ENCODE data around the gene ABCA13. TPM values are rescaled to one million over a fixed set of nuclear protein-coding genes. Genes with fewer than 3 reads are reported as not detected.
"Not testable (repeated sequence)": the region's sequence is repeated elsewhere in the genome, so short reads cannot be mapped to it uniquely, and the experiment has no call there.

Gene ABCA13
- total RNA-seq, 1 donor = 0.21 TPM

DNA sequence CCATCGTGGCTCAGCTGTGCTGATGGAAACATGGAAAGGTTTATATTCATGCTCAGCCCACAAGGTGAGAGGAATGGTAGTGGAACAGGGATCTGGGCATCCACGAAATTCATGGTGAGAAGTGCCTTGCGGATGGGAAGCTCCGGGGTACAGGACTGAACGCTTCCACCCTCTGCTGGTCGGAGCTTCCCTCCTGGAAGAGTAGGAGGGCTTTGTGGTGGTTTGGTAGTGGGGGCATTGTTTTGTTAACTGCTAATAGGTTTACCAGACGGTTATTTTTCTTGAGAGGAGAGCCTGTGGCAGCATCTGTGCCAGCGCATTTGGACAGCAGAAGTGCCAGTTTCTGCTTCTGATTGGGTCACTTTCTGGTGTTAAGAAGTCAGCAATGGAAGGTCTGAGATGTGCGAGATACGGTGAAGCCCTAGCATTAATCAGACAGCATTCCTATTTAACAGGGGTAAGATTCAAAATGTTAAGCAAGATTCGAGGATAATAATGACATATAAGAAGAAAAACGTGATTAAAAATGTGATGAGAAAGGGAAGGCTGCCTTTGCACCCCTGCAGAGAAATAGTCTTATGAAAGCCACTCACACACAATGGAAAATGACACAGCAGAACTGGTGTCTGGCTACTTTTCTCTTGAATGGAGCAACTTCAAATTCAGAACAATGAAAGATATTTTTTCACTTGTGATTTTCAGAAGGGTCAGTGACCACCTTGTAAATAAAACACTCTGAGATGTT, 17.7 kb downstream of the ABCA13 start:
- Histone ChIP-seq H3K4me3 (ENCODE audit: low read length) (no peak overlapping the region), H3K27me3 (ENCODE audit: insufficient read depth, low read length) (peaks cover 6% of the 10 kb centered on the region), H3K4me1 (ENCODE audit: insufficient read depth, low read length) (no peaks in the 10 kb centered on the region), H3K9me3 (ENCODE audit: low read depth, low read length) (peaks cover 4% of the 10 kb centered on the region)

DNA sequence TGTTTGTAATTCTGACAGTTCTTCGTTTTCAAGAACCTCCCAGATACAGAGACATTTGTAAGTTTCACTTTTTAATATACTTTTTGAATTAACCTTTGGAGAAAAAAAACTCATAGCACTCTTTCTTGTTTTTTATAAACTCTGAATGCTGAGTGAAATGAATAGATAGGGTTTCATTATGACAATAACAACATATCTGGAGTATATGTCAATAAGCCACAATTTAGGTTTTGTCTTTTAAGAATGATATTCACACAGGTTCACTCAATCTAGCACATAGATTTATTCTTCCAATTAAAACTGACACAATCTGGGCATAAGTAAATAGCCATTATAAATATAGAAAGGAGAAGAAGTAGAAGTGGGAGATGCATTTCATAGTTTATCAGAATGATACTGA, 21.7 kb downstream of the ABCA13 start:
- Histone ChIP-seq H3K9me3 (ENCODE audit: low read depth, low read length) (peaks cover 1% of the 10 kb centered on the region), H3K27me3 (ENCODE audit: insufficient read depth, low read length) (peaks cover 3% of the 10 kb centered on the region), H3K4me3 (ENCODE audit: low read length) (no peak overlapping the region), H3K4me1 (ENCODE audit: insufficient read depth, low read length) (no peaks in the 10 kb centered on the region)

DNA sequence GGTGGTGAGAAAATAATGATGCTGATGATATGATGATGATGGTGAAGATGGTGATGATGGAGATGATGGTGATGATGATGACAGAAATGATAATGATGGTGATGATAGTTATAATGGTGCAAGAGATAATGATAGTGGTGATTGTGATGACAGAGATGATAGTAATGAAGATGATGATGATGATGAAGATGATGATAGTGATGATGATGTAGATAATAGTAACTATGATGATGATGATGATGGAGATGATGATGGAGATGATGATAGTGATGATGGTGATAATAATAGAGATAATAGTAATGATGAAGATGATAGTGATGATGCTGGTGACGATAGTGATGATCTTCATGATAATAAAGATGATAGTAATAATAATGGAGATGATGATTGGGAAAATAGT, 22.2 kb downstream of the ABCA13 start:
- no peaks in the 10 kb centered on the region for H3K9me3 ChIP-seq (ENCODE audit: low read depth, low read length)
- H3K4me1 ChIP-seq (ENCODE audit: insufficient read depth, low read length) = no peaks in the 10 kb centered on the region
- no peaks in the 10 kb centered on the region for H3K27me3 ChIP-seq (ENCODE audit: insufficient read depth, low read length)
- no peak overlapping the region for H3K4me3 ChIP-seq (ENCODE audit: low read length)

DNA sequence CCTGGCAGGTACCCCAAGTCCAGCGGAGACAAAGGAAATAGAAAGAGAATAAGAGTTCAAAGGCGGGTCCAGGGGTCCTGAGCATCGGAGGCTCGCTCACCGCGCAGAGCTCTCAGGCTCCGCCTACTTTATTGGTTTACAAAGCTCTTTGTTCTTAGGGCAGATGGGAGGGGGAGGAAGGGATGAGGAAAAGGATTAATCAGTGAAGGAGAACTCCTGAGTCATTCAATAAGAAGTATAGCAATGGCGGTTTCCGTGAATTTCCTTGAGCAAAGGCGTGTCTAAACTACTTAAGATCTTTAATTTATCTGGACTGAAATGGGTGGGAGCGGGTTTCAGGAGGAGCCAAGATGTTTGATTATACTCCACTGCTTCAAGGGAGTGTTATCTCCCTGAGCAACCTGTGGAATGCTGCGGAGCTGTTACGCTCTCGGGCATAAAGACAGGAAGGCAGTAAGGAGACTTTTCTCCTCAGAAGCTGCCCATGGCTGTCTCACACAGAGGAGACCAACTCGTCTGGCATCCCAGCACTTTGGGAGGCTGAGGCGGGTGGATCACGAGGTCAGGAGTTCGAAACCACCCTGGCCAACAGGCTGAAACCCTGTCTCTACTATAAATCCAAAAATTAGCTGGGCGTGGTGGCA, 29.8 kb downstream of the ABCA13 start:
- not testable (repeated sequence) for H3K4me3 ChIP-seq (ENCODE audit: low read length); H3K4me1 ChIP-seq (ENCODE audit: insufficient read depth, low read length); H3K9me3 ChIP-seq (ENCODE audit: low read depth, low read length); H3K27me3 ChIP-seq (ENCODE audit: insufficient read depth, low read length)

DNA sequence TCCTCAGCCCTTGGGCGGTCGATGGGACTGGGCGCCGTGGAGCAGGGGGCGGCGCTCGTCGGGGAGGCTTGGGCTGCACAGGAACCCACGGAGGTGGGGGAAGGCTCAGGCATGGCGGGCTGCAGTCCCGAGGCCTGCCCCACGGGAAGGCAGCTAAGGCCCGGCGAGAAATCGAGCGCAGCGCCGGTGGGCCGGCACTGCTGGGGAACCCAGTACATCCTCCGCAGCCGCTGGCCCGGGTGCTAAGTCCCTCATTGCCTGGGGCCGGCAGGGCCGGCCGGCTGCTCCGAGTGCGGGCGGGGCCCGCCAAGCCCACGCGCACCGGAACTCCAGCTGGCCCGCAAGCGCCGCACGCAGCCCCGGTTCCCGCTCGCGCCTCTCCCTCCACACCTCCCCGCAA, 31.7 kb downstream of the ABCA13 start:
- H3K9me3 ChIP-seq (ENCODE audit: low read depth, low read length); H3K4me1 ChIP-seq (ENCODE audit: insufficient read depth, low read length); H3K4me3 ChIP-seq (ENCODE audit: low read length); H3K27me3 ChIP-seq (ENCODE audit: insufficient read depth, low read length): not testable (repeated sequence)

DNA sequence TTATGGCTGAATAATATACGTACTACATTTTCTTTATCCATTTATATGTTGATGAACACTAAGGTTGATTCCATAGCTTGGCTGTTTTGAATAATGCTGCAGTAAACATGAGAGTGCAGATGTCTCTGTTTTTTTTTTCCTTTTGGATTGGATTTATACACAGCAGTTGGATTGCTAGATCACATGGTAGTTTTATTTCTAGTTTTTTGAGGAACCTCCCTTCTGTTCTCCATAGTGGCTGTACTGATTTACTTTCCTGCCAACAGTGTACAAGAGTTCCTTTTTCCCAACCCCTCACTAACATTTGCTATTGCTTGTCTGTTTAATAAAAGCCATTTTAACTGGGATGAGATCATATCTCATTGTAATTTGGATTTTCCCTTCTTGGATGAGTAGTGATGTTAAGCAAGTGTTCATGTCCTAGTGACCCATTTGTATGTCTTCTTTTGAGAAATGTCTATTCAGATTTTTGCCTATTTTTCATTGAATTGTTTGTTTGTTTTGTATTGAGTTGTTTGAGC, 36.0 kb downstream of the ABCA13 start:
- Histone ChIP-seq H3K4me3 (ENCODE audit: low read length) (no peak overlapping the region), H3K9me3 (ENCODE audit: low read depth, low read length) (no peaks in the 10 kb centered on the region), H3K27me3 (ENCODE audit: insufficient read depth, low read length) (no peaks in the 10 kb centered on the region), H3K4me1 (ENCODE audit: insufficient read depth, low read length) (no peaks in the 10 kb centered on the region)

DNA sequence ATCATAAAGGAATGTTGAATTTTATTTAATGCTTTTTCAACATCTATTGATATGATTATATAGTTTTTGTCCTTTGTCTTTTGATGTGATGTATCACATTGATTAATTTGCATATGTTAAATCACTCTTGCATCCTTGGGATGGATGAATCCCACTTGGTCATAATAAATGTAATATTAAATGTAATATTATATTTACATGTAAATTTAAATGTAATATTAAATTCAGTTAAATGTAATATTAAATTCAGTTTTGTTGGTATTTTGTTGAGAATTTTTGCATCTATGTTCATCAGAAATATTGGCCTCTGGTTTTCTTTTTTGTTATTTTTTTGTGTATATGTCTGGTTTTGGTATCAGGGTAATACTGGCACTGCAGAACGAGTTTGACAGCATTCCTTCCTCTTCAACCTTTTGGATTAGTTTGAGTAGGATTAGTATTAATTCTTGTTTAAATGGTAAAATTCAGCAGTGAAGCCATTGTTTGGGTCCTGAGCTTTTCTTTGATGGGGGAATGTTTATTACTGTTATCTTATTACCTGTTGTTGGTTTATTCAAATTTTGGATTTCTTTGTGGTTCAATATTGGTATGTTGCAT, 37.8 kb downstream of the ABCA13 start:
- no peaks in the 10 kb centered on the region for H3K4me1 ChIP-seq (ENCODE audit: insufficient read depth, low read length)
- H3K4me3 ChIP-seq (ENCODE audit: low read length) = no peak overlapping the region
- no peaks in the 10 kb centered on the region for H3K27me3 ChIP-seq (ENCODE audit: insufficient read depth, low read length)
- H3K9me3 ChIP-seq (ENCODE audit: low read depth, low read length) = no peaks in the 10 kb centered on the region

DNA sequence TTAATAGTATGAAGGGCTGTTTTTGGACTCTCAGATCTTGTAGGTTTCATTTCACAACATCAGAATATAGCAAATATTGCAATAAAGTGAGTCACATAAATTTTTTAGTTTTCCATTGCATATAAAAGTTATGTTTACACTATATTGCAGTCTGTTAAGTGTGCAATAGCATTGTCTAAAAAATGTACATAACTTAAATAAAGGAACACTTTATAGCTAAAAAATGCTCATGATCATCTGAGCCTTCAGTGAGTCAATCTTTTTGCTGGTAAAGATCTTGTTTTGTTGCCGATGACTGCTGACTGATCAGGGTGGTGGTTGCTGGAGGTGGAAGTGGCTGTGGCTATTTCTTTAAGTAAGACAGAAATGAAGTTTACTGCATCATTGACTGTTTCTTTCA, 42.0 kb downstream of the ABCA13 start:
- H3K4me1 ChIP-seq (ENCODE audit: insufficient read depth, low read length) = no peaks in the 10 kb centered on the region
- no peak overlapping the region for H3K4me3 ChIP-seq (ENCODE audit: low read length)
- H3K9me3 ChIP-seq (ENCODE audit: low read depth, low read length) = no peaks in the 10 kb centered on the region
- H3K27me3 ChIP-seq (ENCODE audit: insufficient read depth, low read length) = no peaks in the 10 kb centered on the region

DNA sequence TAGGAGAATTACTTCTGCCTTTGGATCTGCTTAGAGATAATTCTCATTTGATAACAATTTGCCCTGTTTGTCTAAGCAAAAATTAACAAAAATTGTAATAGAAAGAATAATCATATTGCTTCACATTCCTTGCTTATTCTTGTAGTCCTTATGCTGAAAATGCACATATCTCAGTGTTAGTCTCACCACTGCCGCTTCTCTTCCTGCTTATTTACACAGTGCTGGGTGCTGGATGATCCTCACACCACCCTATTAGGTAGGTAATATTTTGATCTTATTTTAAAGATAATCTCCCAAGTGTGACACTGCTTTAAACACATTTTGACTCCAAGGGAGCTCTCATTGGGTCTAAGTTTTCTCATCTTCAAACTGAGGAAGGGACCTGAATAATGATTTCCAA, 46.0 kb downstream of the ABCA13 start:
- H3K4me3 ChIP-seq (ENCODE audit: low read length) = no peak overlapping the region
- no peaks in the 10 kb centered on the region for H3K27me3 ChIP-seq (ENCODE audit: insufficient read depth, low read length)
- no peaks in the 10 kb centered on the region for H3K4me1 ChIP-seq (ENCODE audit: insufficient read depth, low read length)
- no peaks in the 10 kb centered on the region for H3K9me3 ChIP-seq (ENCODE audit: low read depth, low read length)

DNA sequence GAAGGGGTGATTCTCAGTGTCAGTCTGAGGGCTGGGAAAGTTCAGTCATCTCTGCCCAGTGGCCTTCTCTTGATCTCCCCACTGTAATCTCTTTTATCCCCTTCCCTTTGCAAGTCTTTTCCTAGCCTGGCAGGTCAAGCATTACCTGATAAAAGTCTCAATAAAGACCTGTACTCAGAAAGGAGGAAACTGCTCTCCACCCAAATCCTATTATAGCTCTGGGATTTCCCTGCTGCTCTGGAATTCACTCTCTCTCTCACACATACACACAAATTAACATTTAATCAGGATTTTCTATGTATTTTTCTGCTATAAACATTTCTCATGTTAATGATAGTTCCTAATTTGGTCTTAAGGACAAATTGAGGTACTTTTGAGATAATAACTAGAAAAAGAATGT, 46.5 kb downstream of the ABCA13 start:
- no peaks in the 10 kb centered on the region for H3K27me3 ChIP-seq (ENCODE audit: insufficient read depth, low read length)
- H3K4me1 ChIP-seq (ENCODE audit: insufficient read depth, low read length) = no peaks in the 10 kb centered on the region
- no peak overlapping the region for H3K4me3 ChIP-seq (ENCODE audit: low read length)
- H3K9me3 ChIP-seq (ENCODE audit: low read depth, low read length) = no peaks in the 10 kb centered on the region

DNA sequence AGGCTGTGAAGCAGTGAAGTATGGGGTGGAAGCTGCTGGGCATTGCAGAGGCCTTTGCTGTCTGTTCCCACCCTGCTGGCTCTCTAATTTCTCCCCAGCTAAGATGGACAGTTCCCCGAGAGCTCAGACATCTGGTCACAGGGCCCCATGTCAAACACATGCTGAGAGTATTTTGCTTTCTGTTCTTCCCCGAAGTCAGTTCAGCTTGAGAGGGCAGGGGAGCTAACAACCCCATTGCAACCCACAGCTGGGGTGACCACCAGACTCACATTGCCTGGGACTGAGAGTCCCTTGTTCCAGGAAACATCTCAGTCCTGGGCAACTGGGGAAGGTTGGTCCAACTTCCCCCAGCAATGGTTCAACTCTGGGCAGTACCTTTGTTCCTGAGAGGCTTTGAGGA, 52.8 kb downstream of the ABCA13 start:
- Histone ChIP-seq H3K27me3 (ENCODE audit: insufficient read depth, low read length) (no peaks in the 10 kb centered on the region), H3K4me1 (ENCODE audit: insufficient read depth, low read length) (no peaks in the 10 kb centered on the region), H3K4me3 (ENCODE audit: low read length) (no peak overlapping the region), H3K9me3 (ENCODE audit: low read depth, low read length) (no peaks in the 10 kb centered on the region)

DNA sequence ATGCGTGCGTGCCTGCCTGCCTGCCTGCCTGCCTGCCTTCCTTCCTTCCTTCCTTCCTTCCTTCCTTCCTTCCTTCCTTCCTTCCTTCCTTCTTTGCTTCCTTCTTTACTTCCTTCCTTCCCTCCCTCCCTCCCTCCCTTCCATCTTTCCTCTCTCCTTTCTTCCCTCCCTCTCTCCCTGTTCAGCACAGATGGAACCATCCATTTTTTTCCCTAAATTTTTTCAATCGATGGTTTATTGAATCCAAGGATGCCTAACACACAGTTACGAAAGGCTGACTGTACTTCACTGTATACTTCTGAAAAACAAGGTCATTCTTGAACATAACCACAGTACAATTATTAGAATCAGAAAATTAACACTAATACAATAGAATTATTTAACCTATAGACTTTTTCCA, 53.8 kb downstream of the ABCA13 start:
- no peaks in the 10 kb centered on the region for H3K27me3 ChIP-seq (ENCODE audit: insufficient read depth, low read length)
- no peak overlapping the region for H3K4me3 ChIP-seq (ENCODE audit: low read length)
- H3K4me1 ChIP-seq (ENCODE audit: insufficient read depth, low read length) = no peaks in the 10 kb centered on the region
- no peaks in the 10 kb centered on the region for H3K9me3 ChIP-seq (ENCODE audit: low read depth, low read length)

DNA sequence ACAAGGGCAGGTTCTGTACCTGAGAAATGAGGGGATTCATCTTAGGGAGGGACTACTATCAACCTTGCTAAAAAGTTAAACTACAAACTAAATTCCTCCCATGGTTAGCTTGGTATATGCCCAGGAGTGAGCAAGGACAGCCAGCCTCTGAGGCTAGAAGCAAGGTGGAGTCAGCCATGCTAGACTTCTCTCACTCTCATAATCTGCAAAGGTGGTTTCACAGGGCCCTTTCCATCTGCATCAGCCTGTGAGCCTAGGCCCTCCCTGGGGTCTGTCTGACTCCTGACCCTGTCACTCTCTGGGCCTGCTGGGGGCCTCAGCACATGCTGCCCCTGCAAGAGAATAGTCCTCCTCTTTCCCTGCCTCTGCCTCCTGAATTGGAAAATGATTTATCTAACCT, 66.1 kb downstream of the ABCA13 start:
- Histone ChIP-seq H3K9me3 (ENCODE audit: low read depth, low read length) (no peaks in the 10 kb centered on the region), H3K4me3 (ENCODE audit: low read length) (no peak overlapping the region), H3K4me1 (ENCODE audit: insufficient read depth, low read length) (no peaks in the 10 kb centered on the region), H3K27me3 (ENCODE audit: insufficient read depth, low read length) (no peaks in the 10 kb centered on the region)

DNA sequence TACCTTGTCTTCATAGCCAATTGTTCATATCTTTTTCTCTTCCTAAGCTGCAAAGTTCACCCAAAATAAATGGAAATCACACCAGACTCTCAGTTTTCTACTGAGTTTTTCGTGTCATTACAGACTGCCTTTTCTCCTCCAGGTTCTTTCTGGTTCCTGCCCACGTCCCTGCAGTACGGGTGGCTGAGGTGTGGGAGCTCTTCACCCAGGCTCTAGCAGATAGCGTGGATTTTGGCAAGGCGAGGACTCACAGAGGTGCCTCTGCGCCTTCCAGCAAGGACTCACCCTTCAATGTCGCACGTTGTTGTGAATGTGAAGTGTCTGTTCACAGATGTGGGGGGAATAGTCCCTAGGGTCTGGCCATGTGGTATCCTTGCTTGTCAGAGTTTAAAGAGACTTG, 71.6 kb downstream of the ABCA13 start:
- Histone ChIP-seq H3K4me1 (ENCODE audit: insufficient read depth, low read length) (peaks cover 22% of the 10 kb centered on the region), H3K9me3 (ENCODE audit: low read depth, low read length) (no peaks in the 10 kb centered on the region), H3K27me3 (ENCODE audit: insufficient read depth, low read length) (no peaks in the 10 kb centered on the region), H3K4me3 (ENCODE audit: low read length) (no peak overlapping the region)

DNA sequence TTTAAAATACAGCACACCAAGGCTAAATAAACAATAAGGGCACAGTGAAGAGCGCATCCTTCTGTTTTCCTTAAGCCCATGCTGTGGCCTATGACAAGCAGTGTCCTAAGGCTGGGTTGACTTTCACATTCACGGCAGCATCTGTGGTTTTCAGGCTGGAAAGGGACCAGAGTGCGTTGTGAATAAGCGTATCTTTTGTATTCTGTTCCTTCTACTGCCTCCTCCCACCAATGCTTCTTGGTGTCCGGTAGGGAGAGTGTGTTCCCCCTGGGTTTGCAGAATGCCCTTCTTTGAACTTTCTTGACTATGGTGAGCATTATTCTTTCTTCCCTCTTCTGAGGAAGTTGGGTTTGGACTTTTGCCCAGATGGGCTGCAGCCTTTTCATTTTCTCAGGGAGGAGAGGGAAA, 73.6 kb downstream of the ABCA13 start:
- H3K4me1 ChIP-seq (ENCODE audit: insufficient read depth, low read length) = peaks cover 22% of the 10 kb centered on the region
- no peaks in the 10 kb centered on the region for H3K9me3 ChIP-seq (ENCODE audit: low read depth, low read length)
- H3K4me3 ChIP-seq (ENCODE audit: low read length) = no peak overlapping the region
- no peaks in the 10 kb centered on the region for H3K27me3 ChIP-seq (ENCODE audit: insufficient read depth, low read length)

Data from mononuclear cell (primary cell).